GM18868 (cell line): Measurements from ENCODE around the gene SPATA2.

Experiments used
- ATAC-seq: cut with Tn5 transposase; IDR thresholded peaks from one replicate; pipeline ENCODE4 v1.9.1; 2021; ENCODE audit warnings: mild to moderate bottlenecking, moderate library complexity; ENCODE audit not compliant: unreplicated experiment

Gene SPATA2

DNA sequence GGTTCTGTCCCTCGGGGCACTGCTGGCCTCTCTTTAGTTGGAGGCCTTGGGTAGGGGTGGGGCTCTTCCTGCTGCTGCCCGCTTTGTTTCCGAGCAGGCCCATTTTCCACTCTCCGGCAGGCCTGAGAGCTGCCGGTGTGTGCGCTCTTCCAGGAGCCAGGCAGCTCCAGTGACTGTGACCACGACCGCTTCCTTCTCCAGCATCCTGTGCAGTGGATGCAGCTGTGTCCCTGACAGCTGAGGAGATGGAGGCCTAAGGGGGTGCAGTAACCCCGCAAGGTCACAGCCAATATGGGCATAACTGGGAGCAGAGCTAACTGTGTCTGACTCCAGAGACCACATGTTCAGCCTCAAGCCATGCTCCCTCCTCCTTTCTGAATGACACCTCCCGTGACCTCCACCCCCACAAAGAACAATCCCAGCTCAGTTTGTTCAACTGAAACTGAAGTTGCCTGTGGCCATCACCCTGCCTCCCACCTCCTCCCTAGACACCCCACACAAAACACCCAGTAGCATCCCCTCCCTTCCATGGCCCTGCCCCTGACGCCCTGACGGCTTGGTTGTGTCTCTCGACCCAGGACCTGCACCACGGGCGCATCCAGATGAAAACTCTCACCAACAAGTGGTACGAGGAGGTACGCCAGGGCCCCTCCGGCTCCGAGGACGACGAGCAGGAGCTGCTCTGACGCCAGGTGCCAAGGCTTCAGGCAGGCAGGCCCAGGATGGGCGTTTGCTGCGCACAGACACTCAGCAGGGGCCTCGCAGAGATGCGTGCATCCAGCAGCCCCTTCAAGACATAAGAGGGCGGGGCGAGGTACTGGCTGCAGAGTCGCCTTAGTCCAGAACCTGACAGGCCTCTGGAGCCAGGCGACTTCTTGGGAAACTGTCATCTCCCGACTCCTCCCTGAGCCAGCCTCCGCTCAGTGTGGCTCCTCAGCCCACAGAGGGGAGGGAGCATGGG is 27.8 kb downstream of the SPATA2 start:
- ATAC-seq = no peak

DNA sequence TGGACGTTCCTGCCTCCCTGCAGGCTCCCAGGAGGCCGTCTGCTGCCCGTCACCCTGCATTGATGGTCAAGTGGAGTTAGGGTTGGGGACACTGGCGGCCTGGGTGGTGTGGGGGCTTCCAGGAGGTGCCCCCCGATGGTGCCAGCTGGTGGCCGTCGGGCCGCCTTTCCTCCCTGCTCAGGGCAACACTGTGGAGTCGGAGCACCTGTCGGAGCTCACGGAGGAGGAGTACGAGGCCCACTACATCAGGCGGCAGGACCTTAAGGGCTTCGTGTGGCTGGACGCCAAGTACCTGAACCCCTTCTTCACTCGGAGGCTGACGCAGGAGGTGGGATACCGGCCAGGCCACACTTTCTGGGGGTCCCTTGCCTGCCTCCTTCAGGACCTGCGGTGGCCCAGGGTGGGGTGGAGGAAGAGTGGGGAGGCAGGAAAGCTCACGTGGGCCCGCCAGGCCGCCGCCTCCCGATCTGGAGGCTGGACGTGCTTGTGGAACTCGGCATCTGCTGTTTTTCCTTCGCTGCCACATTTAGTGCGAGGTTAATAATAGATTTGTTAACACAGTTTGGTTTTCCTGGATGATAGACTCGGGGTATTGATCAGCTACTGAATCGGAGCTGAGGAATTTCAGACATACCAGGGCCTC is 28.6 kb downstream of the SPATA2 start:
- ATAC-seq = no peak

DNA sequence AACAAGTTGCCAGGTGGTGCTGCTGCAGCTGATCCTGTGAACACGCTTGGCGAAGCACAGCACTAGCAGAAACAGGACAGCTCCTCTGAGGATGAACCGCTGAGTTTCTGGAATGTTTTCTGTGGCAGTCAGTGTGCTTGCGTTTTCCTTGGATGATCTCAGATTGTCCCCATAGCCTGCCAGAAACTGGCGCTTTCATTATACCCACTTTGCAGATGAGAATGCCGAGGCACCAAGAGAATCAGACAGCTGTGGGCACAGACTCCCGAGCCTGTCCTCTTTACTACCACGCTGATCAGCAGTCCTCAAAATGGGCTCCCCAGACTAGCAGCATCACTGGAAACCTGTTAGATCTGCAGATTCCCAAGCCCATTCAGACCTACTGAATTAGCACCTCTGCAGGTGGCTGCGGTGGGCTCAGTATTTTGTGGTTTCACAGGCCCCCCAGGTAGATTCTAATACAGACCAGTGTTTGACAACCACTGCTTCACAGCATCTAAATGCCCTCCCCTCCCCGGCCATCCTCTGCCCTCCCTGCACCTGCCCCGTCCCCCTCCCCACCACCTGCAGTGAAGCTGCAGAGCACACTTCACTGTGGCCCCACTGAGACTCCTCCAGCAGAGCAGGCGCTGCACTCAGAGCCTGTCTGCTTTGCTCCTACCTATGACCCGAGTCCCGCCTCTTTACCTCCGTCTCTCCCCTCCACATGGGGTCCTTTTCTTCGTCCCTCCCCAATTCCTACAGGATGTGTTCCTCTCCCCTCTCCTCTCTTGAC is 29.6 kb downstream of the SPATA2 start:
- no peak for ATAC-seq

DNA sequence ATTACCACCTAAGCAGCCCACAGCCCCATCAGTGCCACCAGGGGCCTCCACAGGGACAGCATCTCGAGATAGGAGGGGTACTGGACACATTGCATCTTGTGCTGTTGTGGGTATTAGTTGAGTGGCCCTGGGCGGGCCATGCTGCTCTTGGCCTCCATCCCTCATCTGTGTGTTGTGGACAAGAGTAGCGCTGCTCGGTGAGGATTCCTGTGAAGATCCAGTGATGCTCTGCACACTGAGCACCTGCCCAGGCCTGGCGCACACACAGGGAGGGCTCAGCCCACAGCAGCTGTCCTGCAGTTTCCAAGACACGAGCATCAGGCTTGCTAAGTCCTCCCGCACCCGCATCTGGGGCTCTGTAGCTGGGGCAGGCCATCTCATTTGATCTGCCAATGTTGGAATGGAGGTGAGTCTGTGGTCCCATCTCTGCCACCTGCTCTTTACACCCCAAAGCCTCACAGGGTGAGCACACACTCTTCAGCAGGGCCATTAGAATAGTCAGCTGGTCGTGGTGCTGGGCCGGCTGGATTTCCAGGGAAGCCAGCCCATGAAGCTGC is 32.0 kb downstream of the SPATA2 start:
- no peak for ATAC-seq

DNA sequence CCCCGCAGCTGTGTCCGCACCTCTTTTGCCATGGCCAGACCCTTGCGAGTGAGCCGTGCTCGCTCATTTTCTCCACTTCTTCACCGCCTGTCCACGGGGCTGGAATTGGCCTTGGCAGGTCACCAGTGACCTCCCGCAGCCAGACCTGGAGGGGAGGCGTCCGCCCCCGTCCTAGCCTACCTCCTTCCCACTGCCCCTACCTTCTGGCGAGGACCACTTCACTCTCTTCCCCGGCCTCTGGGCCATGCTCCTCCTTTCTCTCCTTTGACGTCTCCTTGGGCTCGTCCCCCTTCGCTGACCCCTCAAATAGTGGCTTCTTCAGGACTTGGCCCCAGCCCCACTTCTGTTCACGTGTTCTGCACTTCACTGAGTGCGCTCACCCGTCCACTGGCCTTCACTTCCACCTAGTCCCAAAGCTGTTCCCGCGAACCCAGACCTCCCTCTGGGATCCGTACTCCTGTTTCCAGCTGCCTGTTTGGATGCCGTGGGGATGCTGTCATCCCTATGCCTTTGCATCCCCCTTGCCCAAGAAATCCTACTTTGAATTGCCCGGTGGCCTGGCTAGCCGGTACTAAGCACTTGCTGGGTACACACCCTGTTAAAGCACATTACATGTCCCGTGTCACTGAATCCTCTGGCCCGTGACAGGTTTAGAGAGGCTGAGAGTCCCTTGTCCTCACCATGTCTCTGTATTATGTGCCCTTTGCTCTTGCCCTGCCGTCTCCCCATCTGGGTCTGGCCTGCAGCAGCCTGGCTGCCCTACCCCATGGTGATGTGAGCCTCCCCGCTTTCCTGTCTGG is 33.0 kb downstream of the SPATA2 start:
- ATAC-seq = no peak

DNA sequence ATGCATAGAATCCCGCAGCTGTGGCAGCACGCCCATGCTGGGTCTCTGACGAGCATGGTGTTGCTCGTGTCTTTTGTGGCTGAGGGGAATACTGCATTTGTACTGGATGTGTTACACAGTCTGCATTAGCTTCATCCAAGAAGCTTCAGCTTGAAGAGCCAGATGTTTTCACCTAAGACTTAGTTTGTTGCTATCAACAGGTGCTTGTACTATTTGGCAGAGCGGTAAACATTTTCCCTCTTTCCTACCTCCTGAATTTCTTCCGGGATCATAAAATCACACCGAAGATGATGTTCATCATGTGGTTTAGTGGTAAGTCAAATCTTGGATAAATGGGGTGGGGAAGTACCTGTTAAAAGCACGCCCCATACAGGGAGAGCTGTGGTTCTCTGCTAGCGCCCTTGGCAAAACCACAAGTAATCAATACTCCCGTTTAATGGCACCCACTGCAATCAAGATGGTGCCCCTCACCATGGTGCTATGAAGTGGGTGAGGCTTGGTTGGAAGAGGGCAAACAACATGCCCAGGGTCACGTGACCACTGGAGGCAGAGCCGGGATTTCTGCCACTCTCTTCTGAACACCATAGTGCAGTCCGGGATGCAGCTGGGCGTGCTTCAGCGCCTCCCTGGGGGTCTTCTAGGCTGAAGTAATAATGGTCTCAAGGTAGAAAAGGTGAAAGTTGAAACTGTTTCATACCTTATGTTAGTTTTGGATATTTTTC is 34.4 kb downstream of the SPATA2 start:
- ATAC-seq = no peak

DNA sequence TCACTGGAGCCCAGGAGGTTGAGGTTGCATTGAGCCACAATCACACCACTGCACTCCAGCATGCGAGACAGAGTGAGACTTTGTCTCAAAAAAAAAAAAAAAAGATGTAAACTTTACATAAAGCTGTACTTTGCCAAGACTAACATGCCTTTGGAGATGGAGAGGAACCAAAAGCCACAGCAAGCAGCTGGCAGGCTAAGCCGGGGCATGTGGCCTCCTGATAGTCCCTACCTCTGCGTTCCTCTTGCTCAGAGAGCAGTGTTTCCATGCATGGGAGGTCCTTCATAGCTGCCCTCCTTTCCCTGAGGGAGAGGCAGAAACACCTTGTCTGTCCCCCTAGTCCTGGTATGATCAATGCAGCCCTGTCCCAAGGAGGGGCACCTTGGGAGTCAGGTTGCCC is 35.2 kb downstream of the SPATA2 start:
- no peak for ATAC-seq

DNA sequence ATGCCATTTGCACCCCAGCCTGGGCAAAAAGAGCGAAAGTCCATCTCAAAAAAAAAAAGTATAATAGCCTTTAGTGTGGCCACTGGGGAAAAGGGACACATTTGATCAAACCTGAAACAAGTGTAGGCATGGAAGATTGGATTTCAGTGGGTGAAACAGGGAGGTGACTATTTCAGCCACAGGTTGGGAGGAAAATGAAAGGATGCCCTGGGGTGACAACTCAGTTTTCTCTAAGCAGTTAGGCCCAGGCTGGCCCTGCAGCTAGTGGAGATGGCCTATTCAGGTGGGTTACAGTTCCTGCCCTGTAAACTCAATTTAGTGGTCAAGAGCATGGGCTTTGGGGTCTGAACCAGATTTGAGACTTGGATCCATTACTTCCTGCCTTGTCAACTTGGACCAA is 36.4 kb downstream of the SPATA2 start:
- no peak for ATAC-seq

DNA sequence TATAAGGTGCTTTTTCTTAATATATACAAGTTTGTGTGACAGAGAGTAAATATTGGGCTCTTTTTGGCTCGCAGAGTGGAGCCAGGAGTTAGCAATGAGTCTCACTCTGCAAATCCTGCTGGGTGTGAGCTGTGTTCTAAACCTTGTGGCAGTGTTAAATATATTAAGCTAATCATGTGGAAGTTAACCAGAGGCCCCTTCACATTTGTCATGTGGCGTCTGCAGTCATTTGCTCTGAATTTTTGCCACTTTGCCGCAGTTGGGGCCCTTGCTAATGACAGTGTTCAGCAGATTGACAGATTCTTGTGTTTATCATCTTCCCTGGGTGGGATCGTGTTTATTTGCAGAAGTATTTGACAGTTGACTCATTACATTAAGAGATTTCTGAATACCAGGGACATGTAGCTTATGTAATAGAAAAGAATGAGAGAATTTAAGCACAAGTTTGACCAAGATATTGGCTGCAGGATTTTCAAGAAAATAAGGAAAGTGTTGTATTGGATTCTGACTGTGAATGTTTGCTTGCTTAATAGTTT is 37.9 kb downstream of the SPATA2 start:
- no peak for ATAC-seq

DNA sequence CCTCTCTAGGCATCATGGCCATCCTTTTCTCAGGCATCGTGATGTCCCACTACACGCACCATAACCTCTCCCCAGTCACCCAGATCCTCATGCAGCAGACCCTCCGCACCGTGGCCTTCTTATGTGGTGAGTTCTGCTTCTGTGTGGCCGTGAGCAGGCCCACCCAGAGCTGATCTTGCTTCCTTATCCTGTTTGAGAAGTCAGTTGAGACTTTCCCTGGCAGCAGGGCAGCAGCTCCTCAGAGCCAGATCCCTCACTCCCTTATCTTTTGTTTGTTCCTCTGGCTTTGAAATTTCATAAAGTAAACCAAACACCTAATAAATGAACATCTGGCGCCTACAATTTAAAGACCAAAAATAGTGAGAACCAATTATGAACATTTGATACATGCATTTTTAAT is 40.6 kb downstream of the SPATA2 start:
- ATAC-seq = no peak

DNA sequence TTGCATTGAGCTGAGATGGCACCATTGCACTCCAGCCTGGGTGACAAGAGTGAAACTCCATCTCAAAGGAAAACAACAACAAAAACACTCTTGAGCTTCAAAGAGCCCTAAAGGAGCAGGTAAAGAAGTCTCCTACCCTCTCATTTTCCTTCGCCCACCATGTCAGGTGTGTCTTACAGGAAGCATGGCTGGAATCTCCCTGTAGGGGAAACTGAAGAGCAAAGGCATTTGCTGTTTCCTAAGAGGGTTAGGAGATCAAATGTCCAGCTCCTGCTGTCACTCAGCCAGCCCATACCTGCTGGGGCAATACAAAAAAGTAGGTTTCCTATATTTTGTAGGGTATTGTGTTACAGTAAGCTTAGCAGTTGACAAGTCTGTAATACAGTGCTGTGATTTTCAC is 43.3 kb downstream of the SPATA2 start:
- ATAC-seq = no peak

DNA sequence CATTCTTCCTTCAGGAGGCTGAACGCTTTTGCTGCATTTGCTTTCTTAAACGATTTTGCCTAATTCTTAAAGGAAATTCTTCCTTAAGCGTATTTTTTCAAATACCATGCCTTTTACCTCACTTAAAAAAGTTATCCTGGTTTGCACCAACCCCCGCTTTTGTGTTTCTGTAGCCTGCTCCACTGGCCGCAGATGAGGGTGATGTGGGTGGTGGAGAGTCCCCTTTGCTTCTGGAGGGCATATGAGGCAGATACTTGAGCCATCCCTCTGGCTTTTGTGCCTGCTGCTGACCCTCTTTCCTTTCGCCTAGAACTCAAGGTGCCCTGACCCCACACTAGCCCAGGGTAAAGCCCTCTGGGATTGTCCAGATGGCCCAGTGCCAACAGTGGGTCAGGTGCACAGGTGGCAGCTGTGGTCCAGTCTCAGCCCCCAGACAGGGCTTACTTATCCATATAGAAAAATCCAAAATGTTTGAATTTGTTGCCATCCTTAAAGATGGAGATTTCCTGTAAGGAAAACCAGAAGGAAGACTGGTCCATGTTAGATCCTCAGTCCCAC is 43.9 kb downstream of the SPATA2 start:
- no peak for ATAC-seq

DNA sequence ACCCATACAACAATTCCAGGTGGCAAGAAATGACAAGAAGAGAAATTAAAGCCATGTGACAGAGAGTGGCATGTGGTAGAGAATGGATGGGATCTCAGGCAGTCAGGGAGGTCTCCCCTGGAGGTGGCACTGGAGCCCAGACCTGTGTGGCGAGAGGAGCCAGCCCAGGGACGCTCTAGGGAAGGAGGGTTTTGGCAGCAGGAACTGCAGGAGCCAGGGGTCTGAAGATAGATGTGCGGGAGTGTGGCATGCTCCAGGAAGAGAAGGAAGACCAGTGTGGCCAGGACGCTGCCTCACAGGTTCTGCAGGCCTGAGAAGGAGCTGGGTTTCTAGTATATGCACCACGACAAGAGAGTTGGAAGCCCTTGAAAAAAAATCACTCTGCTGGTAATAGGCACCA is 45.1 kb downstream of the SPATA2 start:
- ATAC-seq = no peak

DNA sequence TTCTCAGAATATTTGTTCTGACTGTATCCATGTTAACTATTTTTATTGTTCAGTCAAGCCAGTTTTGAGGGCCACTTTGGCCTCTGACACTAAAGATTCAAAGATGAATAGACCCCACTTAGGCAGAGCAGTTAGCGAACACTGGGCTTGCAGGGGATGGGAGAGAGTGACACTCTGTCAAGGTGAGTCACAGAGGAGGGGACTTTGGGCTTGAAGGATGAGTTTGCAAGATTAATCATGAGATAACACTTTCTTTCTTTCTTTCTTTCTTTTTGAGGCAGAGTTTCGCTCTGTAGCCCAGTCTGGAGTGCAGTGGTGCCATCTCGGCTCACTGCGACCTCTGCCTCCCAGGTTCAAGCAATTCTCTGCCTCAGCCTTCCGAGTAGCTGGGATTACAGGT is 46.4 kb downstream of the SPATA2 start:
- no peak for ATAC-seq

DNA sequence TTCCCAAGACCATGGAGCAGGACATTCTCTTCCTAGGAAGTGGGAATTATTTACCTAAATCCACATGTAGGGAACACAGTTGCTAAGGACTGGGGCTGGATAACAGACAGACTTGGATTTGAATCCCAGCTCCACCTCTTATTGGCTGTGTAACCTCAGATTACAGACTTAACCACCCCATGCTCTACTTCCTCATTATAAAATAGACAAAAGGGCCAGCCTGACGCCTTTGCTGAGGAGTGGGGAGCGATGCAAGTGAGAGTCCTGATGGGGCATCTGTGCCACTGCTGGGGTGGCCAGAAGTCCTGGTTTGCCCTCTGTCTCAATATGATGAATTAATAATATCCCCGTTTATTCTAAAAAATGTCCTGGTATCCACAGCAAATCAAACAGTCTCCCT is 46.8 kb downstream of the SPATA2 start:
- no peak for ATAC-seq

DNA sequence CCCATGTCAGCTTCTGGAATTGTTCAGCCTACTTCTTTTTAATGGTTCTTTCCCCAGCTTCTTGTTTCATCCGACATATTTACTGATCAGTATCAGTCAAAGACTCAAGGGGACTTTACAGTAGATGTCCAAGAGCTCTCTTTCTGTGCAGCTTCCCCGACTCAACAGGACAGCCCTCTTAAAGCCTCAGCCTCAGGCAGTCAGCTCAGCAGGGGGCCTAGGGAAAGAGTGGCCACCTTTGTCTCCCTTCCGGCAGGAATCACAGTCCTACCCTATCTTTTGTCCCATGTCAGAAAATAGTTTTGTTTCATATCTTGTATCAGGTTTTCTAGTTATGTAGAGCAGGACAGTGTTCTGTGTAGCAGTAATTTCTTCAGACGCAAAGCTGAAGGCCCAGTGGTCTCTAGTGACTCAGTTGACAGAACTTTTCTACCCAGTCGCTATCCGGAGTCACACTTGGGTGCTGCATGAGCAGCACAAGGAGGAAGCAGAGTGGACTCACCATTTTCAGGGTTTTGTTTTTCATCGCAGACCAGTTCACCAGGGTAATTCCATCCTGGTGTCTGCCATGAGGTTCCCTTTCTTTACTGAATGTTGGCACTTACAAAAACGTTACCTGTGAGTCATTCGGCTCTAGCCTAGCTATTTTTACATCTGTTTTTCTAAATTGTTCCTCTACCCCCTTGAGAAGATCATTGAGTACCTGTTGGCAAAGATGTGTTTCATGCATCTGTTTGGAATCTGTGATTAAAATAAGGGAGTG is 47.7 kb downstream of the SPATA2 start:
- no peak for ATAC-seq

DNA sequence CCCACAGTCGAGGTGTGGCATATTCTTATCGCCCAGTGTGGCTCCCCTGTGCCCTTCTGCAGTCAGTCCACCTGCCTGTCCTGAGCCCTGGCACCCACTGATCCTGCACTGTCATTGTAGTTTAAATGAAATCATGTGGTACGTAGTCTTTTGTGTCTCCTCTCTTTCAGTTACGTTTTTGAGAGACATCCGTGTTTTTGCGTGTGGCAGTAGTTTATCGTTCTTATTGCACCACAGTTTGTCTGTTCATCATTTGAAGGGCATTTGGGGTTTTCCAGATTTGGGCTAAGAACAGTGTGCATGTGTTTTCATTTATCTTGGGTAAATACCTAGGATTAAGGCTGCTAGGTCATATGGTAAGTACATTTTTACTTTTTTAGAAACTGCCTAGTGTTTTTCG is 49.3 kb downstream of the SPATA2 start:
- ATAC-seq = no peak

DNA sequence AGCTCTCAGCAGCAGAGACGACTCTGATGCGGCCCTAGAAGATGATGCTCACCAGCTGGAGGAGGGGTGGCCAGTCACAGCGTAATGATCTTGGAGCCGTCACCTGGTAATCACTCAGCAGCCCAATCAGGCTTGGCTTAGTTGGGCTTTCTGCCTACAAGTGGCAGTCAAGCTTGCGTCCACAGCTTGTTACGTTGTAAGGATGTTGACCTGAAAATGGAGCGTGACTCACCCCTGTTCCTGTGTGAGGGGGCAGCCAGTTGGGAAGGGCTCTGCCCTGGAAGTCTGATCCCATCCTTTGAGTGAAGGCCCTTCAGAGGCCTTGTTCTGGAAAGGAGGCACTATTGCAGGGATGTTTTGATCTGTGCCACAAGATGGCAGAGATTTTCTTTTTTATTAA is 49.8 kb downstream of the SPATA2 start:
- no peak for ATAC-seq

DNA sequence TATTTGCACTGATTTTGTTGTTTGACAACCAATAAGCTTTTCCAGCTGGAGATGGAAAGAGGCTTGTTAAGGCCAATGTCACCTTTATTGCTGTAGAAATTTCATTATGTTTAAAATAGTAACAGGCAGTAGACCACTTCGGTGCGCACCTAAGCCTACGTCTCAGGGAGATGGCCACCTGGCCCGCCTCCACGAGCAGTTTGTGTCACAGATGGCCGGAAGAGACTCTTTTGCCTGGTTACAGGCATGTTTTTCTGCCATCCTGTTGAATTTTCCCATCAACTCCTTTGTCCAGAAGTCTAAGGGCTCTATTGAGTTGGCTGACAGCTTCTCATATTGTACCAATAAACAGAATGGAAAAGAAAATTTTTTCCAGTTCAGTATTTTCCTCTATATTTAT is 51.7 kb downstream of the SPATA2 start:
- no peak for ATAC-seq
